OCI-LY7 (cell line): ENCODE results near the gene SEMA6B. TPM values are rescaled to one million over a fixed set of nuclear protein-coding genes. Genes with fewer than 3 reads are reported as not detected.

Experiments
- BruUV-seq: library from RNA; stranded (reverse); fragments of 400-500 nt; replicated peaks from 2 replicates; lab custom pipeline; 2021; lab: Mats Ljungman, UMichigan
- CTCF ChIA-PET: fragments of 300-600 bp; sonication (Branson Sonifier 250); formaldehyde crosslinking; loops from one replicate; lab custom pipeline; 2022; ENCODE audit warnings: antibody characterized with exemption; ENCODE audit not compliant: unreplicated experiment; lab: Charles Lee
- POLR2A ChIA-PET: fragments of 300-600 bp; sonication (Branson Sonifier 250); formaldehyde crosslinking; loops from one replicate; lab custom pipeline; 2022; ENCODE audit warnings: antibody characterized with exemption; lab: Charles Lee
- DNase-seq: peaks from one replicate; pipeline ENCODE4 v3.0.0-alpha.2; 2015; ENCODE audit warnings: low spot score
- H2AFZ ChIP-seq: fragments of 200-600 bp; sonication (generic), shearing (Covaris generic); 2 replicates; pipeline ENCODE4 v1.6.1; 2014; ENCODE audit warnings: mild to moderate bottlenecking, antibody characterized with exemption, low read length, moderate library complexity
- H3K27ac ChIP-seq: fragments of 200-600 bp; sonication (generic); 2 replicates; pipeline ENCODE4 v1.5.1; 2014; ENCODE audit warnings: mixed run types, low read depth, mild to moderate bottlenecking, moderate library complexity, low read length, inconsistent platforms; ENCODE audit not compliant: poor library complexity, severe bottlenecking
- H3K36me3 ChIP-seq: fragments of 200-600 bp; sonication (generic); 2 replicates; pipeline ENCODE4 v1.6.1; 2014; ENCODE audit warnings: mild to moderate bottlenecking, antibody characterized with exemption, low read length, moderate library complexity, mixed read lengths; ENCODE audit not compliant: insufficient read depth
- H3K4me1 ChIP-seq: fragments of 200-600 bp; sonication (generic); 2 replicates; pipeline ENCODE4 v1.5.1; 2014; ENCODE audit warnings: mild to moderate bottlenecking, low read length; ENCODE audit not compliant: insufficient read depth, poor library complexity, severe bottlenecking
- H3K4me2 ChIP-seq: fragments of 200-600 bp; sonication (generic); 2 replicates; pipeline ENCODE4 v1.6.1; 2014; ENCODE audit warnings: mild to moderate bottlenecking, low read length
- H3K4me3 ChIP-seq: fragments of 200-600 bp; sonication (generic); 2 replicates; pipeline ENCODE4 v1.5.1; 2014; ENCODE audit warnings: mild to moderate bottlenecking, low read depth, low read length; ENCODE audit not compliant: poor library complexity, severe bottlenecking
- H3K79me2 ChIP-seq: fragments of 200-600 bp; sonication (generic); 2 replicates; pipeline ENCODE4 v1.6.1; 2016; ENCODE audit warnings: low read depth, mild to moderate bottlenecking, low read length, moderate library complexity, mixed read lengths; ENCODE audit not compliant: insufficient read depth
- H3K9me2 ChIP-seq: fragments of 200-600 bp; sonication (generic); 2 replicates; pipeline ENCODE4 v1.6.1; 2016; ENCODE audit warnings: mild to moderate bottlenecking, low read length, mixed read lengths; ENCODE audit not compliant: insufficient read depth
- H3K9me3 ChIP-seq: fragments of 200-600 bp; sonication (generic); 2 replicates; pipeline ENCODE4 v1.6.1; 2014; ENCODE audit warnings: mild to moderate bottlenecking, mixed run types, low read length, mixed read lengths
- H4K20me1 ChIP-seq: fragments of 200-600 bp; sonication (generic); 2 replicates; pipeline ENCODE4 v1.6.1; 2014; ENCODE audit warnings: mild to moderate bottlenecking, antibody characterized with exemption, low read length, moderate library complexity, mixed read lengths; ENCODE audit not compliant: insufficient read depth
- EZH2phosphoT487 ChIP-seq: fragments of 200-600 bp; sonication (generic); IDR thresholded peaks from 2 replicates; pipeline ENCODE4 v1.6.1; 2018; ENCODE audit warnings: low read depth, borderline replicate concordance, mild to moderate bottlenecking, mixed run types, antibody characterized with exemption, low read length, moderate library complexity, mixed read lengths
- intact Hi-C: fragments of 100-400 bp; cut with micrococcal nuclease; formaldehyde crosslinking; loops from one replicate; pipeline ENCODE4 v1.10.0; 2022; ENCODE audit not compliant: unreplicated experiment
- total RNA-seq, 2 experiments: library from RNA; depleted of rRNA in 1 of 2; stranded (reverse); fragments of >200 nt in 1 of 2; shearing (Covaris generic) in 1 of 2; gene quantifications; 2 replicates each; pipeline ENCODE4 v1.2.3, GENCODE V29; 2014 to 2022
- TF ChIP-seq, protein P1 (sequence below): fragments of 200-600 bp; sonication (generic); conservative IDR thresholded peaks from 2 replicates; pipeline ENCODE4 v1.5.1; 2014; ENCODE audit warnings: mild to moderate bottlenecking, antibody characterized with exemption, low read length, moderate library complexity, mixed read lengths

Gene SEMA6B
- total RNA-seq, 2 experiments from 2014 or later = not detected

DNA sequence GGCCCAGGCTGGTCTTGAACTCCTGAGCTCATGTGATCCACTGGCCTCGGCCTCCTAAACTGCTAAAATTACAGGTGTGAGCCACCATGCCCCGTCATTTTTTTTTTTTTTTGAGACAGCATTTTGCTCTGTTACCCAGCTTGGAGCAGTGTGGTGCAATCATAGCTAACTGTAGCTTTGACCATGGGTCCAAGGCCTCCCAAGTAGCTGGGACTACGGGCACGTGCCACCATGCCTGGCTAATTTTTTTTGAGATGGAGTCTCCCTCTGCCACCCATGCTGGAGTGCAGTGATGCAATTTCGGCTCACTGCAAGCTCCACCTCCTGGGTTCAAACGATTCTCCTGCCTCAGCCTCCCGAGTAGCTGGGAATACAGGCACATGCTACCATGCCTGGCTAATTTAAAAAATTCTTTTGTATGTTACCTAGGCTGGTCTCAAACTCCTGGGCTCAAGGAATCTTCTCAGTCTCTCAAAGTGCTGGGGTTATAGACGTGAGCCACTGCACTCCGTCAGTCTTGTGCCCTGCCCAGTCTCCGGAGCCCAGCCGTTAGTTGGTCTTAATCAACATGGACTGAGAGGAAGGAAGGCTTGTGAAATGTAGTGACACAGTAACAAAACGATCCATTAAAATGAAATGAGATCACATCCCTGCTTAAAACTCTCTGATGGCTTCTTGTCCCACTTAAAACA is 18.2 kb downstream of the SEMA6B start:
- Histone ChIP-seq H3K9me2 (no peaks in the 10 kb centered on the region), H3K27ac (no peak overlapping the region), H3K36me3 (no peaks in the 10 kb centered on the region), H3K4me1 (peaks cover 9% of the 10 kb centered on the region), H2AFZ (no peak overlapping the region), H3K4me3 (no peak overlapping the region), H4K20me1 (no peaks in the 10 kb centered on the region), H3K9me3 (peaks cover 4% of the 10 kb centered on the region; the same call in 1 of the 2 replicates), H3K79me2 (no peaks in the 10 kb centered on the region), H3K4me2 (no peak overlapping the region)
- ChIA-PET POLR2A (interaction anchor here (0.5 to 1.6 kb wide), 2 partner anchors 12 to 79 kb away, joined by 3 to 4 read pairs; no protein-coding TSS in a partner anchor), CTCF (no interaction called here)
- no peak for DNase-seq
- BruUV-seq = no TSS peak
- TF ChIP-seq, protein P1, sequence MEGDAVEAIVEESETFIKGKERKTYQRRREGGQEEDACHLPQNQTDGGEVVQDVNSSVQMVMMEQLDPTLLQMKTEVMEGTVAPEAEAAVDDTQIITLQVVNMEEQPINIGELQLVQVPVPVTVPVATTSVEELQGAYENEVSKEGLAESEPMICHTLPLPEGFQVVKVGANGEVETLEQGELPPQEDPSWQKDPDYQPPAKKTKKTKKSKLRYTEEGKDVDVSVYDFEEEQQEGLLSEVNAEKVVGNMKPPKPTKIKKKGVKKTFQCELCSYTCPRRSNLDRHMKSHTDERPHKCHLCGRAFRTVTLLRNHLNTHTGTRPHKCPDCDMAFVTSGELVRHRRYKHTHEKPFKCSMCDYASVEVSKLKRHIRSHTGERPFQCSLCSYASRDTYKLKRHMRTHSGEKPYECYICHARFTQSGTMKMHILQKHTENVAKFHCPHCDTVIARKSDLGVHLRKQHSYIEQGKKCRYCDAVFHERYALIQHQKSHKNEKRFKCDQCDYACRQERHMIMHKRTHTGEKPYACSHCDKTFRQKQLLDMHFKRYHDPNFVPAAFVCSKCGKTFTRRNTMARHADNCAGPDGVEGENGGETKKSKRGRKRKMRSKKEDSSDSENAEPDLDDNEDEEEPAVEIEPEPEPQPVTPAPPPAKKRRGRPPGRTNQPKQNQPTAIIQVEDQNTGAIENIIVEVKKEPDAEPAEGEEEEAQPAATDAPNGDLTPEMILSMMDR = no peak
- no peak for TF ChIP-seq EZH2phosphoT487
- intact Hi-C loops = no loop called here

DNA sequence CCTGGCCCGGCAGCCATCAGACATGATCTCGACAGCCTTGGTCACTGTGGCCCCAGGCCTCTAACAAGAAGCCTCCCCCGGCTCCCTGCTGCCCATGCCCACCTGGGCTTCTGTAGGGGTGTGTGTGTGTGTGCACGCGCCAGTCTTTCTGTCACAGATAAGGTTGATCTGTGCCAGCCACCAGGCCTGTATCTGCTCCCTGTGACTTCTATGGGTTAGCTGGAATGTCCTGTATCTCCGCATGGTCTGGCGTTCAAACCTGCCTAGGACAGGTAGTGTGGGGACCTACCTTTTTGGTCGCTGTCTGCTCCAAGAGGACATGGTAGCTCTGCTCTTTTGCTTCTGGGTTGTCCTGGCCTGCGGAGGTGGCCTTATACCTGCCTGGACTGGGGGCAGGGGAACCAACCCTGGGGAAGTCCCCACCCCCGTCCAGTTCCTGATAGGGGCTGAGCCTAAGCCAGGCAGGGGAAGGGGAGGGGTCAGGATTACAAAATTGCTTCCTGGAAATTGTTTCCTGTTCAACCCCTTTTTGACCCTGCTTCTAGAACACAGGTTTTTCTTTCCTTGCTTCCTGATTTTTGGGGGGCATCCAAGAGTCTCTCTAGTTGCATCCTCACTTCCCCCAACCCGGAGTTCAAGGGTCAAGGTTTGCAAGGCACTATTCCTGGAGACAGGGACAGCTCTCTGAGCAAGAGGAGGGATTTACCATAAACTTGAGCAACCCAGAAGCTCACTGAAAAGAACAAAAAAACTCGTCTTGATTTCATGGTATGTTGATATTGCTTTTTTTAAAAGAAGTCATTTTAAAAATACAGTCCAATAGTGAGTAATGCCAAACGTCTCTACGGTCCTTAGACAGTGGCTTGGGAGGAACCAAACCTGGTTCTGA is 19.5 kb downstream of the SEMA6B start, which contains the start of gene LRG1:
Gene LRG1 (minus strand): TSS at position 344 of the 889 bp plus-strand sequence. CDS start 23 bp downstream, at position 321.
- Histone ChIP-seq H4K20me1 (no peaks in the 10 kb centered on the region), H3K27ac (no peak within 1 kb of the TSS), H3K4me2 (peak within 1 kb of the TSS; percentile 54), H3K4me3 (peak within 1 kb of the TSS; percentile 50), H3K9me3 (peaks cover 4% of the 10 kb centered on the region; the same call in 1 of the 2 replicates), H3K9me2 (no peaks in the 10 kb centered on the region), H2AFZ (peak within 1 kb of the TSS; percentile 97), H3K4me1 (peaks cover 16% of the 10 kb centered on the region), H3K79me2 (no peaks in the 10 kb centered on the region), H3K36me3 (no peaks in the 10 kb centered on the region)
- DNase-seq = peak; percentile 50
- intact Hi-C loops = no loop called here
- TSS peak; percentile 92 for BruUV-seq
- ChIA-PET CTCF (no interaction called here), POLR2A (interaction anchor here (0.6 to 1.6 kb wide), 4 partner anchors 11 to 1495 kb away, joined by 3 read pairs; no protein-coding TSS in a partner anchor)
- TF ChIP-seq, protein P1 = no peak
- no peak for TF ChIP-seq EZH2phosphoT487
